Gastroesophageal sphincter (tissue), 4 donors: ENCODE measurements around the gene TBC1D19. TPM values are rescaled to one million over a fixed set of nuclear protein-coding genes. Genes with fewer than 3 reads are reported as not detected.

Experiments
- ATAC-seq: fragments of 150-250 bp; one replicate; pipeline ENCODE4 v1.9.1; 2016; ENCODE audit warnings: mild to moderate bottlenecking, moderate library complexity
- H3K27ac ChIP-seq, 4 donors: fragments of 200-600 bp; sonication (generic) in 3 of 4; 1 replicate in 3 of 4; 2 replicates in 1 of 4; pipeline ENCODE4 v1.5.1; 2016 to 2019
- H3K27me3 ChIP-seq: fragments of 200-600 bp; sonication (generic); one replicate; pipeline ENCODE4 v1.5.1; 2019
- H3K36me3 ChIP-seq, 2 donors: fragments of 200-600 bp; sonication (generic); one replicate each; pipeline ENCODE4 v1.5.1; 2019; ENCODE audit warnings: control low read depth in 1 of 2
- H3K4me1 ChIP-seq, 3 donors: fragments of 200-600 bp; sonication (generic); 1 replicate in 2 of 3; 2 replicates in 1 of 3; pipeline ENCODE4 v1.5.1; 2016 to 2019; ENCODE audit warnings: control low read depth in 2 of 3
- H3K4me3 ChIP-seq, 2 donors: fragments of 200-600 bp; sonication (generic); one replicate each; pipeline ENCODE4 v1.5.1; 2019; ENCODE audit warnings: mild to moderate bottlenecking in 1 of 2, moderate library complexity in 1 of 2
- H3K9me3 ChIP-seq, 3 donors: fragments of 200-600 bp; sonication (generic); one replicate each; pipeline ENCODE4 v1.5.1; 2017 to 2019; ENCODE audit warnings: control low read depth in 2 of 3
- CTCF ChIP-seq, 4 experiments: fragments of 200-600 bp in 2 of 4; fragments of 450-650 bp in 2 of 4; sonication (generic) in 1 of 4; IDR thresholded peaks; one replicate each; pipeline ENCODE4 v1.5.1; 2017 to 2019; ENCODE audit warnings: antibody characterized with exemption in 4 of 4, mild to moderate bottlenecking in 2 of 4, moderate library complexity in 2 of 4
- EP300 ChIP-seq: sonication (generic); formaldehyde crosslinking; IDR thresholded peaks from one replicate; pipeline ENCODE4 v1.6.1; 2017; ENCODE audit warnings: antibody characterized with exemption, mild to moderate bottlenecking
- POLR2A ChIP-seq, 2 donors: fragments of 450-650 bp; IDR thresholded peaks; one replicate each; pipeline ENCODE4 v1.6.1; 2017; ENCODE audit warnings: antibody characterized with exemption in 2 of 2, mild to moderate bottlenecking in 2 of 2, moderate library complexity in 1 of 2
- POLR2AphosphoS5 ChIP-seq: sonication (generic); formaldehyde crosslinking; IDR thresholded peaks from one replicate; pipeline ENCODE4 v1.6.1; 2017; ENCODE audit warnings: antibody characterized with exemption
- WGBS, 2 donors: methylation state at CpG; one replicate each; pipeline ENCODE4 v1.1.5; 2018; ENCODE audit warnings: low coverage in 1 of 2; 5-methylcytosine and 5-hydroxymethylcytosine counted together
- total RNA-seq, 4 donors: library from RNA; depleted of rRNA; stranded (reverse); fragments of >200 nt; gene quantifications; one replicate each; pipeline ENCODE4 v1.1.0, GENCODE V29; 2016

TBC1D19 gene
- total RNA-seq, 4 donors from 2014 or later: 13.2 to 20.1 (median 15.9) TPM

GRCh38 chr4:26713563-26714151 lies 129.8 kb downstream of the TBC1D19 start:
- H3K4me1 ChIP-seq: no peaks in the 10 kb centered on the region
- ATAC-seq: no peak
- 89 to 100% methylated on average over 2 of the region's 2 CpGs for WGBS, 2 donors
- no peaks in the 10 kb centered on the region for H3K36me3 ChIP-seq
- H3K9me3 ChIP-seq: no peaks in the 10 kb centered on the region
- no peaks in the 10 kb centered on the region for H3K27me3 ChIP-seq
- no peak overlapping the region for H3K27ac ChIP-seq
- TF ChIP-seq POLR2A (IDR thresholded peaks at IDR 0.05) (no peak), CTCF (IDR thresholded peaks at IDR 0.05) (no peak), POLR2AphosphoS5 (no peak), EP300 (no peak)
- no peak overlapping the region for H3K4me3 ChIP-seq

- H3K4me1 ChIP-seq: no peaks in the 10 kb centered on the region
- no peaks in the 10 kb centered on the region for H3K36me3 ChIP-seq
- no peaks in the 10 kb centered on the region for H3K27me3 ChIP-seq
- 100% methylated on average over 1 of the region's 1 CpG for WGBS, 2 donors
- H3K4me3 ChIP-seq: no peak overlapping the region
- no peak for TF ChIP-seq EP300
- TF ChIP-seq POLR2A (IDR thresholded peaks at IDR 0.05): no peak
- TF ChIP-seq CTCF (IDR thresholded peaks at IDR 0.05): no peak
- no peak for TF ChIP-seq POLR2AphosphoS5
- ATAC-seq: no peak
- H3K9me3 ChIP-seq: no peaks in the 10 kb centered on the region
- no peak overlapping the region for H3K27ac ChIP-seq
Observed at GRCh38 chr4:26715636-26716242, 131.9 kb downstream of the TBC1D19 start.

- ATAC-seq: no peak
- H3K9me3 ChIP-seq: no peaks in the 10 kb centered on the region
- WGBS, 2 donors: 58 to 60% methylated on average over 1 to 2 of the region's 2 CpGs
Observed at GRCh38 chr4:26717332-26717731, 133.4 kb downstream of the TBC1D19 start.

GRCh38 chr4:26719954-26720552 lies 136.2 kb downstream of the TBC1D19 start:
- H3K4me1 ChIP-seq: no peaks in the 10 kb centered on the region
- 22 to 31% methylated on average over 1 of the region's 1 CpG for WGBS, 2 donors
- H3K36me3 ChIP-seq: peaks cover 0 to 16% of the 10 kb centered on the region in 2 donors
- no peak for TF ChIP-seq POLR2A (IDR thresholded peaks at IDR 0.05)
- TF ChIP-seq POLR2AphosphoS5: no peak
- TF ChIP-seq EP300: no peak
- TF ChIP-seq CTCF (IDR thresholded peaks at IDR 0.05): peak; percentile 23 to 57 (median 48)
- H3K27me3 ChIP-seq: no peaks in the 10 kb centered on the region
- H3K27ac ChIP-seq: no peak overlapping the region
- no peak for ATAC-seq
- H3K9me3 ChIP-seq: no peaks in the 10 kb centered on the region
- no peak overlapping the region for H3K4me3 ChIP-seq

More at GRCh38 chr4:26717332-26717731, 133.4 kb downstream of the TBC1D19 start:
- TF ChIP-seq POLR2AphosphoS5: no peak
- TF ChIP-seq EP300: no peak
- TF ChIP-seq POLR2A (IDR thresholded peaks at IDR 0.05): no peak
- TF ChIP-seq CTCF (IDR thresholded peaks at IDR 0.05): no peak
- no peaks in the 10 kb centered on the region for H3K4me1 ChIP-seq
- no peak overlapping the region for H3K4me3 ChIP-seq
- peaks cover 0 to 7% of the 10 kb centered on the region in 2 donors for H3K36me3 ChIP-seq
- no peak overlapping the region for H3K27ac ChIP-seq
- no peaks in the 10 kb centered on the region for H3K27me3 ChIP-seq

GRCh38 chr4:26721685-26722084 lies 137.8 kb downstream of the TBC1D19 start:
- Histone ChIP-seq H3K27me3 (no peaks in the 10 kb centered on the region), H3K9me3 (no peaks in the 10 kb centered on the region), H3K4me3 (no peak overlapping the region), H3K27ac (no peak overlapping the region), H3K4me1 (no peaks in the 10 kb centered on the region), H3K36me3 (peaks cover 0 to 21% of the 10 kb centered on the region in 2 donors)
- 75 to 92% methylated on average over 1 of the region's 1 CpG for WGBS, 2 donors
- no peak for TF ChIP-seq CTCF (IDR thresholded peaks at IDR 0.05)
- TF ChIP-seq EP300: no peak
- TF ChIP-seq POLR2AphosphoS5: no peak
- TF ChIP-seq POLR2A (IDR thresholded peaks at IDR 0.05): no peak
- ATAC-seq: no peak
